ENCODE results near the gene CDH13. TPM values are rescaled to one million over a fixed set of nuclear protein-coding genes. Genes with fewer than 3 reads are reported as not detected.

CDH13 gene
- polyA plus RNA-seq, 2 of the 4 experiments (the other 2 are of a cell fraction), result not detected

- TF ChIP-seq HEYL (CRISPR knock-in tag; IDR thresholded peaks at IDR 0.05) (no peak), FOSB (CRISPR knock-in tag; IDR thresholded peaks at IDR 0.05) (no peak), RFX5 (IDR thresholded peaks at IDR 0.05) (no peak), ESRRA (IDR thresholded peaks at IDR 0.05; ENCODE audit: borderline replicate concordance, low read length) (no peak), HES2 (IDR thresholded peaks at IDR 0.05) (no peak)
These were observed 782.6 kb downstream of the CDH13 start (continued) for GRCh38 chr16:83409347-83409746.

- Histone ChIP-seq H3K9me3 (no peaks in the 10 kb centered on the region), H3K27ac (no peak overlapping the region), H3K4me2 (no peak overlapping the region), H3K4me1 (no peaks in the 10 kb centered on the region), H3K4me3 (no peak overlapping the region)
- POLR2A ChIA-PET, result no interaction called here
- 7% methylated on average over 1 of the region's 1 CpG for WGBS (ENCODE audit: missing lambda C conversion rate)
- DNase-seq (ENCODE audit: low read depth in 1 of 2, low spot score in 1 of 2) (no peak), ATAC-seq (no peak), FAIRE-seq (no peak)
- TF ChIP-seq JUNB (IDR thresholded peaks at IDR 0.05) (no peak), HDAC2 (IDR thresholded peaks at IDR 0.05) (no peak), BHLHE40 (IDR thresholded peaks at IDR 0.05; ENCODE audit: low read depth, low read length) (no peak), FOXS1 (CRISPR knock-in tag; IDR thresholded peaks at IDR 0.05) (no peak), POLR2AphosphoS2 (conservative IDR thresholded peaks at IDR 0.05; ENCODE audit: low read length) (no peak), ZFP36 (IDR thresholded peaks at IDR 0.05; ENCODE audit: borderline replicate concordance, partially characterized antibody) (no peak), HOXB5 (CRISPR knock-in tag; IDR thresholded peaks at IDR 0.05) (no peak), EHF (CRISPR knock-in tag; IDR thresholded peaks at IDR 0.05) (no peak), SMC3 (IDR thresholded peaks at IDR 0.05) (no peak), RFX5 (IDR thresholded peaks at IDR 0.05) (no peak), FOSL2 (IDR thresholded peaks at IDR 0.05) (no peak), FOSL2 (CRISPR knock-in tag; IDR thresholded peaks at IDR 0.05) (no peak), MAX (IDR thresholded peaks at IDR 0.05) (no peak), JUN (IDR thresholded peaks at IDR 0.05) (no peak), RNF2 (IDR thresholded peaks at IDR 0.05; ENCODE audit: borderline replicate concordance, low read depth) (no peak), HMGXB4 (CRISPR knock-in tag; IDR thresholded peaks at IDR 0.05; ENCODE audit: borderline replicate concordance) (no peak), HES2 (IDR thresholded peaks at IDR 0.05) (no peak), MAZ (IDR thresholded peaks at IDR 0.05; ENCODE audit: borderline replicate concordance, low read depth, low read length) (no peak), KDM1A (IDR thresholded peaks at IDR 0.05; ENCODE audit: low read depth) (no peak), NFE2L2 (conservative IDR thresholded peaks at IDR 0.05; ENCODE audit: low read length) (no peak)
- CTCF ChIA-PET, result no interaction called here
These were observed 791.8 kb downstream of the CDH13 start for GRCh38 chr16:83418565-83418964.

- TF ChIP-seq CBX2 (IDR thresholded peaks at IDR 0.05; ENCODE audit: borderline replicate concordance, low read depth), result no peak
- peak; percentile 89 for TF ChIP-seq REST (IDR thresholded peaks at IDR 0.05)
- no peak for TF ChIP-seq HMGXB4 (CRISPR knock-in tag; IDR thresholded peaks at IDR 0.05; ENCODE audit: borderline replicate concordance)
- WGBS (ENCODE audit: missing lambda C conversion rate), result 33% methylated on average over 9 of the region's 9 CpGs
- DNase-seq (ENCODE audit: low read depth in 1 of 2, low spot score in 1 of 2), result no peak
- POLR2A ChIA-PET, result no interaction called here
- Histone ChIP-seq H3K9me3 (no peaks in the 10 kb centered on the region), H3K4me1 (no peaks in the 10 kb centered on the region), H3K4me2 (no peak overlapping the region), H3K4me3 (no peak overlapping the region), H3K27ac (no peak overlapping the region)
- FAIRE-seq, result no peak
- ATAC-seq, result no peak
- CTCF ChIA-PET, result interaction anchor here (0.6 to 0.9 kb wide), 2 partner anchors 21 to 64 kb away, joined by 5 to 7 read pairs; no protein-coding TSS in a partner anchor
These were observed 793.5 kb downstream of the CDH13 start for GRCh38 chr16:83420206-83420760.
